HG03558 (cell line): ENCODE measurements around the gene MON2.
A peak's percentile ranks its signal among the peaks of the same experiment; 100 is the strongest.
"Not testable (repeated sequence)": the region's sequence is repeated elsewhere in the genome, so short reads cannot be mapped to it uniquely, and the experiment has no call there.

ENCODE experiments used
- ATAC-seq: cut with Tn5 transposase; IDR thresholded peaks from one replicate; pipeline ENCODE4 v1.9.1; 2021; ENCODE audit warnings: moderate number of reproducible peaks; ENCODE audit not compliant: unreplicated experiment; ENCODE audit errors: extremely low read depth

Gene MON2

GRCh38 chr12:62466594-62467491 is at the start of gene MON2:
MON2 (plus strand) TSS chr12:62466826; CDS start chr12:62467208, 382 bp downstream.
- ATAC-seq = peak; percentile 95

GRCh38 chr12:62426089-62426488 is 40.5 kb upstream of the MON2 start:
- ATAC-seq = no peak

GRCh38 chr12:62429457-62429856 is 37.2 kb upstream of the MON2 start:
- ATAC-seq = no peak

- no peak for ATAC-seq
Observed at GRCh38 chr12:62434494-62435302, 31.9 kb upstream of the MON2 start.

GRCh38 chr12:62435303-62436163 is 31.1 kb upstream of the MON2 start:
- ATAC-seq = peak; percentile 74

GRCh38 chr12:62436164-62436503 is 30.5 kb upstream of the MON2 start:
- no peak for ATAC-seq

GRCh38 chr12:62438098-62438692 is 28.4 kb upstream of the MON2 start:
- ATAC-seq = no peak

- no peak for ATAC-seq
Observed at GRCh38 chr12:62446754-62447452, 19.7 kb upstream of the MON2 start.

GRCh38 chr12:62448436-62448835 is 18.2 kb upstream of the MON2 start:
- no peak for ATAC-seq

GRCh38 chr12:62455429-62455828 is 11.2 kb upstream of the MON2 start:
- ATAC-seq = not testable (repeated sequence)

GRCh38 chr12:62458626-62459025 is 8.0 kb upstream of the MON2 start:
- no peak for ATAC-seq

- no peak for ATAC-seq
Observed at GRCh38 chr12:62459976-62460375, 6.7 kb upstream of the MON2 start.

- ATAC-seq = not testable (repeated sequence)
Observed at GRCh38 chr12:62461171-62461837, 5.3 kb upstream of the MON2 start.

- not testable (repeated sequence) for ATAC-seq
Observed at GRCh38 chr12:62463252-62463651, 3.4 kb upstream of the MON2 start.

GRCh38 chr12:62466018-62466593 is 520 bp upstream of the MON2 start:
- ATAC-seq = peak; percentile 18

- no peak for ATAC-seq
Observed at GRCh38 chr12:62468397-62468796, 1.8 kb downstream of the MON2 start.

- no peak for ATAC-seq
Observed at GRCh38 chr12:62468935-62469334, 2.3 kb downstream of the MON2 start.

GRCh38 chr12:62469704-62470103 is 3.1 kb downstream of the MON2 start:
- no peak for ATAC-seq

- no peak for ATAC-seq
Observed at GRCh38 chr12:62471734-62472133, 5.1 kb downstream of the MON2 start.
